Liver (tissue), 9 donors: ENCODE measurements around the gene PAOX. TPM values are rescaled to one million over a fixed set of nuclear protein-coding genes. Genes with fewer than 3 reads are reported as not detected.

Experiments
- DNase-seq: peaks from one replicate; pipeline ENCODE4 v3.0.0-alpha.2; 2017; ENCODE audit warnings: low spot score
- H3K27ac ChIP-seq, 2 donors: one replicate each; pipeline ENCODE4 v1.7.0; 2013; ENCODE audit warnings: inconsistent platforms in 2 of 2, low read length in 2 of 2, control low read depth in 1 of 2, low read depth in 1 of 2, mild to moderate bottlenecking in 1 of 2
- H3K27me3 ChIP-seq, 4 donors: one replicate each; pipeline versions ENCODE4 v1.6.1 to v1.7.0; 2013; ENCODE audit warnings: low read length in 3 of 4, inconsistent platforms in 1 of 4, mild to moderate bottlenecking in 1 of 4, moderate library complexity in 1 of 4; ENCODE audit not compliant: control insufficient read depth in 4 of 4, insufficient read depth in 4 of 4
- H3K36me3 ChIP-seq, 4 donors: one replicate each; pipeline versions ENCODE4 v1.6.1 to v1.7.0; 2013; ENCODE audit warnings: low read length in 3 of 4, mild to moderate bottlenecking in 3 of 4, low read depth in 1 of 4, moderate library complexity in 1 of 4; ENCODE audit not compliant: control insufficient read depth in 4 of 4, insufficient read depth in 3 of 4
- H3K4me1 ChIP-seq, 4 donors: one replicate each; pipeline versions ENCODE4 v1.6.1 to v1.7.0; 2013; ENCODE audit warnings: low read length in 3 of 4, mild to moderate bottlenecking in 3 of 4, moderate library complexity in 1 of 4; ENCODE audit not compliant: control insufficient read depth in 4 of 4, insufficient read depth in 4 of 4
- H3K4me3 ChIP-seq, 3 donors: one replicate each; pipeline versions ENCODE4 v1.6.1 to v1.7.0; 2013; ENCODE audit warnings: low read length in 3 of 3, control low read depth in 1 of 3, low read depth in 1 of 3, mild to moderate bottlenecking in 1 of 3
- H3K9ac ChIP-seq, 2 donors: one replicate each; pipeline ENCODE4 v1.7.0; 2013; ENCODE audit warnings: low read length in 2 of 2, mild to moderate bottlenecking in 2 of 2, moderate library complexity in 2 of 2, control low read depth in 1 of 2, low read depth in 1 of 2
- H3K9me3 ChIP-seq, 4 donors: one replicate each; pipeline versions ENCODE4 v1.6.1 to v1.7.0; 2013; ENCODE audit warnings: low read length in 3 of 4; ENCODE audit not compliant: control insufficient read depth in 4 of 4
- ATF3 ChIP-seq: IDR thresholded peaks from 2 replicates; pipeline ENCODE4 v1.6.1; 2016; ENCODE audit warnings: antibody characterized with exemption
- CTCF ChIP-seq: fragments of 150-350 bp; IDR thresholded peaks from 2 replicates; pipeline ENCODE4 v1.5.1; 2017; ENCODE audit warnings: improper control_type of control experiment, low read depth, low read length; ENCODE audit not compliant: missing input control
- EGR1 ChIP-seq, 2 donors: IDR thresholded peaks; 2 replicates each; pipeline ENCODE4 v1.6.1; 2016 to 2018; ENCODE audit warnings: antibody characterized with exemption in 2 of 2, low read depth in 2 of 2
- FOXA1 ChIP-seq: IDR thresholded peaks from 2 replicates; pipeline ENCODE4 v1.6.1; 2016; ENCODE audit warnings: antibody characterized with exemption
- FOXA2 ChIP-seq: IDR thresholded peaks from 2 replicates; pipeline ENCODE4 v1.6.1; 2016; ENCODE audit warnings: antibody characterized with exemption
- GABPA ChIP-seq, 2 donors: IDR thresholded peaks in 1 of 2; conservative IDR thresholded peaks in 1 of 2; 2 replicates each; pipeline ENCODE4 v1.6.1; 2016; ENCODE audit warnings: antibody characterized with exemption in 2 of 2, mild to moderate bottlenecking in 1 of 2, moderate library complexity in 1 of 2
- HNF4A ChIP-seq, 2 donors: conservative IDR thresholded peaks; 2 replicates each; pipeline ENCODE4 v1.6.1; 2016; ENCODE audit warnings: antibody characterized with exemption in 2 of 2, mild to moderate bottlenecking in 2 of 2
- HNF4G ChIP-seq: IDR thresholded peaks from 2 replicates; pipeline ENCODE4 v1.6.1; 2016; ENCODE audit warnings: antibody characterized with exemption
- MAX ChIP-seq: IDR thresholded peaks from 2 replicates; pipeline ENCODE4 v1.6.1; 2016; ENCODE audit warnings: antibody characterized with exemption
- NR2F2 ChIP-seq: IDR thresholded peaks from 2 replicates; pipeline ENCODE4 v1.6.1; 2016; ENCODE audit warnings: antibody characterized with exemption
- RAD21 ChIP-seq, 2 donors: IDR thresholded peaks; 2 replicates each; pipeline ENCODE4 v1.6.1; 2016; ENCODE audit warnings: antibody characterized with exemption in 2 of 2, mild to moderate bottlenecking in 2 of 2
- REST ChIP-seq: IDR thresholded peaks from 2 replicates; pipeline ENCODE4 v1.6.1; 2016; ENCODE audit warnings: antibody characterized with exemption, mild to moderate bottlenecking
- RXRA ChIP-seq, 2 donors: IDR thresholded peaks; 2 replicates each; pipeline ENCODE4 v1.6.1; 2017 to 2018; ENCODE audit warnings: antibody characterized with exemption in 2 of 2, mild to moderate bottlenecking in 1 of 2
- SP1 ChIP-seq: IDR thresholded peaks from 2 replicates; pipeline ENCODE4 v1.6.1; 2018; ENCODE audit warnings: antibody characterized with exemption, mild to moderate bottlenecking
- TAF1 ChIP-seq: conservative IDR thresholded peaks from 2 replicates; pipeline ENCODE4 v1.6.1; 2016; ENCODE audit warnings: antibody characterized with exemption, mild to moderate bottlenecking
- YY1 ChIP-seq: IDR thresholded peaks from 2 replicates; pipeline ENCODE4 v1.6.1; 2016; ENCODE audit warnings: antibody characterized with exemption, mild to moderate bottlenecking
- WGBS: extraction: QIAGEN DNeasy Blood & Tissue Kit; methylation state at CpG from one replicate; pipeline ENCODE4 v1.1.7; 2013; 5-methylcytosine and 5-hydroxymethylcytosine counted together
- polyA plus RNA-seq, 2 donors: library from polyadenylated mRNA; stranded (reverse) in 1 of 2; unstranded in 1 of 2; fragments of 200-250 nt in 1 of 2; fragments of >200 nt in 1 of 2; fragmentation: Nextera tagmentation in 1 of 2; extraction: Ambion mirVana in 1 of 2; gene quantifications; one replicate each; pipeline versions ENCODE4 v1.2.1 to v1.2.3, GENCODE V29; 2013 to 2015
- total RNA-seq, 2 donors: library from RNA; depleted of rRNA; stranded (reverse); fragments of >200 nt; gene quantifications; one replicate each; pipeline ENCODE4 v1.2.3, GENCODE V29; 2014
- donor health status: healthy.
- donor health status: healthy.
- donor health status: healthy.
- donor health status: healthy.
- donor health status: healthy.

Gene PAOX
- total and polyA plus RNA-seq, 4 donors = 4.8 to 17.8 (median 13.3) TPM

GRCh38 chr10:133357285-133358161 lies 21.5 kb upstream of the PAOX start, which contains the start of gene FUOM:
FUOM (minus strand) TSS chr10:133358019; CDS start chr10:133358007, 12 bp downstream.
- peak within 1 kb of the TSS; percentile 58 to 68 for H3K9ac ChIP-seq
- peaks cover 19 to 81% (median 66%) of the 10 kb centered on the region in 4 donors for H3K4me1 ChIP-seq
- TF ChIP-seq RXRA (IDR thresholded peaks at IDR 0.05) = peak; percentile 38
- peak; percentile 15 for TF ChIP-seq CTCF
- no peak for TF ChIP-seq HNF4G
- TF ChIP-seq EGR1 (IDR thresholded peaks at IDR 0.05; ENCODE audit: low read depth in 2 of 2) = peak in 1 of 2 donors; percentile 38
- no peak for TF ChIP-seq ATF3
- no peak for TF ChIP-seq REST
- TF ChIP-seq RAD21 (IDR thresholded peaks at IDR 0.05) = no peak
- no peak for TF ChIP-seq TAF1
- peak in 1 of 2 donors; percentile 8 for TF ChIP-seq GABPA (IDR thresholded peaks at IDR 0.05 in 1 of 2, conservative IDR thresholded peaks at IDR 0.05 in 1 of 2)
- TF ChIP-seq SP1 = peak; percentile 21
- peak; percentile 54 to 63 for TF ChIP-seq HNF4A (conservative IDR thresholded peaks at IDR 0.05)
- TF ChIP-seq YY1 = peak; percentile 30
- no peaks in the 10 kb centered on the region for H3K27me3 ChIP-seq
- peaks cover 2 to 11% (median 8%) of the 10 kb centered on the region in 4 donors for H3K36me3 ChIP-seq
- H3K27ac ChIP-seq = peak within 1 kb of the TSS; percentile 91 to 93
- DNase-seq = peak; percentile 63
- H3K4me3 ChIP-seq = peak within 1 kb of the TSS; percentile 56 to 77 (median 64)
- WGBS = 2% methylated on average over 83 of the region's 83 CpGs
- no peaks in the 10 kb centered on the region for H3K9me3 ChIP-seq

DNA sequence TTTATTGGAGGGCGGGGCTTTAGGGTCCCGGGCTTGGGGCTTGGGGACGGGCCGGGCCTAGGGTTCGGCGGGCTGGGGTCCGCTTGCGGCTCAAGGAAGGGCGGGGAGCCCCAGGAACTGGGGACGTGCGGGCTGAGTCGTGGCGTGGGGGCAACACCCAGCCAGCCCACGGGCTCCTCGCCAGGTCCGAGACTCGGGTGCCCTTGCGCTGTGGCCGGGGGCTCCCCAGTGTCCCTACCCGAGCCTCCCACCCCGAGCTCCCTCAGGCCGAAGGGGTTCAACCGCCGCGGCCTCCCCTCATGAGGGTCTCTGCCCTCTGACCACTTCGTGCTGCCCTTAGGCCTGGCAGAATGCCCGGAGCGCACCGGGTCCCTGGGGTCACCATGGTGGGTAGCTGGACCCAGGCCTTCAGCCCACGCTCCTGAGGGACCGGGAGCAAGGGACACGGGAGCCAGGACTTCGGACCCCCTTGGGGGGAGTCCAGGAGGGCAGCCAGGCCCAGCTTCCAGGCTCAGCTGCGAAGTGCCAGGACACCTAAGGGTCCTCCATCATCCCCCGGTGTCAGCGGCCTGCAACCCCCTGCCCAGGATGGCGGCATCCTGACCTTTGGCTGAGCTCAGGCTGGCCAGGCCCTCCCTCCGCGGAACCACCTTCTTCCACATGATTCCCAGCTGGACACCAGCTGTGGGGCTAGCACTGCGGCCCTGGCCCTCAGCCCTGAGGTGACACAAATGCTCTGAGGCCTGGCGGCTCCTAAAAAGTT lies 20.7 kb upstream of the PAOX start:
- Histone ChIP-seq H3K4me1 (peaks cover 19 to 74% (median 58%) of the 10 kb centered on the region in 4 donors), H3K9me3 (no peaks in the 10 kb centered on the region), H3K27me3 (no peaks in the 10 kb centered on the region), H3K27ac (peak overlapping the region; percentile 91 to 93), H3K9ac (peak overlapping the region in 1 of 2 donors; percentile 58), H3K4me3 (peak overlapping the region; percentile 18 to 77 (median 26)), H3K36me3 (peaks cover 6 to 18% (median 11%) of the 10 kb centered on the region in 4 donors)
- 41% methylated on average over 41 of the region's 41 CpGs for WGBS
- no peak for DNase-seq
- TF ChIP-seq GABPA (IDR thresholded peaks at IDR 0.05 in 1 of 2, conservative IDR thresholded peaks at IDR 0.05 in 1 of 2) = no peak
- TF ChIP-seq NR2F2 = no peak
- no peak for TF ChIP-seq REST
- peak in 1 of 2 donors; percentile 12 for TF ChIP-seq RAD21 (IDR thresholded peaks at IDR 0.05)
- peak; percentile 57 to 72 for TF ChIP-seq HNF4A (conservative IDR thresholded peaks at IDR 0.05)
- TF ChIP-seq SP1 = peak; percentile 48
- no peak for TF ChIP-seq FOXA1
- no peak for TF ChIP-seq FOXA2
- no peak for TF ChIP-seq MAX
- TF ChIP-seq TAF1 = no peak
- TF ChIP-seq RXRA (IDR thresholded peaks at IDR 0.05) = peak; percentile 68 to 82
- TF ChIP-seq ATF3 = no peak
- peak; percentile 66 for TF ChIP-seq YY1
- TF ChIP-seq HNF4G = no peak
